H1 (cell line): Measurements from ENCODE around the gene ADD3. TPM values are rescaled to one million over a fixed set of nuclear protein-coding genes. Genes with fewer than 3 reads are reported as not detected.
A peak's percentile ranks its signal among the peaks of the same experiment; 100 is the strongest.

Experiments used
- CTCF ChIA-PET: fragments of 300-600 bp; sonication (Branson Sonifier 250); formaldehyde crosslinking; loops from one replicate; lab custom pipeline; 2021; ENCODE audit not compliant: partially characterized antibody; lab: Charles Lee
- POLR2A ChIA-PET: fragments of 300-600 bp; sonication (Branson Sonifier 250); formaldehyde crosslinking; loops from one replicate; lab custom pipeline; 2021; ENCODE audit warnings: inconsistent platforms; ENCODE audit not compliant: partially characterized antibody; lab: Charles Lee
- DNase-seq, 2 experiments: peaks; one replicate each; pipeline versions ENCODE4 v3.0.0 to v3.0.0-alpha.2; 2010 to 2022; ENCODE audit warnings: low spot score in 2 of 2, low read depth in 1 of 2, mixed read lengths in 1 of 2
- FAIRE-seq: peaks from 2 replicates; lab custom pipeline; 2011; peaks lifted over from hg19 to GRCh38; lab: Jason Lieb, UNC
- H2AFZ ChIP-seq: 2 replicates; pipeline ENCODE4 v1.8.1; 2012; ENCODE audit warnings: low read length, inconsistent platforms
- H2AK5ac ChIP-seq: 2 replicates; pipeline ENCODE4 v1.6.1; 2013; ENCODE audit warnings: low read depth, low read length
- H2BK120ac ChIP-seq: replicated peaks from 2 replicates; pipeline ENCODE3; 2013; ENCODE audit warnings: low read depth, low read length, inconsistent platforms
- H2BK12ac ChIP-seq: 2 replicates; pipeline ENCODE4 v1.6.1; 2013; ENCODE audit warnings: low read depth, low read length
- H2BK15ac ChIP-seq: 2 replicates; pipeline ENCODE4 v1.6.1; 2013; ENCODE audit warnings: low read length
- H2BK20ac ChIP-seq: 2 replicates; pipeline ENCODE4 v1.6.1; 2013; ENCODE audit warnings: low read length
- H2BK5ac ChIP-seq: 2 replicates; pipeline ENCODE4 v1.6.1; 2013; ENCODE audit warnings: low read depth, low read length
- H3K14ac ChIP-seq: 2 replicates; pipeline ENCODE4 v1.6.1; 2013; ENCODE audit warnings: inconsistent platforms; ENCODE audit not compliant: insufficient read length
- H3K18ac ChIP-seq: 2 replicates; pipeline ENCODE4 v1.6.1; 2013; ENCODE audit warnings: low read length; ENCODE audit errors: extremely low read depth
- H3K23ac ChIP-seq: 2 replicates; pipeline ENCODE4 v1.6.1; 2013; ENCODE audit warnings: inconsistent platforms; ENCODE audit not compliant: insufficient read length
- H3K23me2 ChIP-seq: 2 replicates; pipeline ENCODE4 v1.6.1; 2013; ENCODE audit warnings: low read depth, low read length
- H3K27ac ChIP-seq: 2 replicates; pipeline ENCODE4 v1.6.1; 2011; ENCODE audit warnings: low read depth, low read length, inconsistent platforms
- H3K27me3 ChIP-seq, 4 experiments: replicated peaks in 1 of 4; 1 replicate in 1 of 4; 2 replicates in 3 of 4; pipeline versions ENCODE4 v1.6.1 to v1.8.1; 2011 to 2013; ENCODE audit warnings: low read length in 3 of 4, mild to moderate bottlenecking in 3 of 4, inconsistent platforms in 2 of 4, mixed read lengths in 2 of 4, moderate library complexity in 1 of 4; ENCODE audit not compliant: control insufficient read depth in 3 of 4, insufficient read depth in 3 of 4; ENCODE audit errors: extremely low read depth in 1 of 4
- H3K36me3 ChIP-seq, 4 experiments: 2 replicates each; pipeline versions ENCODE4 v1.6.1 to v1.8.1; 2011 to 2013; ENCODE audit warnings: mild to moderate bottlenecking in 4 of 4, low read length in 3 of 4, moderate library complexity in 2 of 4, control low read depth in 1 of 4, inconsistent platforms in 1 of 4; ENCODE audit not compliant: insufficient read depth in 4 of 4, control insufficient read depth in 2 of 4
- H3K4ac ChIP-seq: replicated peaks from 2 replicates; pipeline ENCODE3; 2013; ENCODE audit warnings: low read length, low read depth, mixed read lengths, inconsistent platforms; ENCODE audit not compliant: insufficient read length
- H3K4me1 ChIP-seq, 4 experiments: replicated peaks in 1 of 4; 1 replicate in 1 of 4; 2 replicates in 3 of 4; pipeline versions ENCODE4 v1.6.1 to v1.8.1; 2011 to 2013; ENCODE audit warnings: low read length in 3 of 4, inconsistent platforms in 2 of 4, mixed read lengths in 1 of 4; ENCODE audit not compliant: insufficient read depth in 4 of 4, control insufficient read depth in 3 of 4
- H3K4me2 ChIP-seq, 2 experiments: 2 replicates each; pipeline versions ENCODE4 v1.6.1 to v1.8.1; 2011 to 2013; ENCODE audit warnings: low read depth in 2 of 2, low read length in 2 of 2, control low read depth in 1 of 2, inconsistent platforms in 1 of 2, mild to moderate bottlenecking in 1 of 2; ENCODE audit not compliant: insufficient read depth in 1 of 2
- H3K4me3 ChIP-seq, 4 experiments: fragments of 200-600, 300-600 bp in 1 of 4; sonication (generic), shearing (Covaris generic), sonication (Bioruptor Twin) in 1 of 4; 2 replicates each; pipeline versions ENCODE4 v1.5.1 to v1.8.1; 2011 to 2016; ENCODE audit warnings: low read length in 4 of 4, low read depth in 3 of 4, control low read depth in 2 of 4, inconsistent platforms in 2 of 4, mild to moderate bottlenecking in 2 of 4, mixed read lengths in 1 of 4, moderate library complexity in 1 of 4; ENCODE audit not compliant: insufficient read depth in 2 of 4; ENCODE audit errors: extremely low read depth in 1 of 4
- H3K56ac ChIP-seq: replicated peaks from 2 replicates; pipeline ENCODE3; 2013; ENCODE audit warnings: low read depth, mild to moderate bottlenecking, mixed read lengths, low read length, inconsistent platforms; ENCODE audit not compliant: insufficient read length
- H3K79me1 ChIP-seq: 2 replicates; pipeline ENCODE4 v1.6.1; 2013; ENCODE audit warnings: low read depth, low read length, control low read depth
- H3K79me2 ChIP-seq, 2 experiments: 2 replicates each; pipeline versions ENCODE4 v1.6.1 to v1.8.1; 2012 to 2013; ENCODE audit warnings: low read length in 2 of 2, mild to moderate bottlenecking in 2 of 2, inconsistent platforms in 1 of 2; ENCODE audit not compliant: insufficient read depth in 2 of 2, control insufficient read depth in 1 of 2
- H3K9ac ChIP-seq, 4 experiments: replicated peaks in 1 of 4; 1 replicate in 1 of 4; 2 replicates in 3 of 4; pipeline versions ENCODE4 v1.6.1 to v1.8.1; 2011 to 2013; ENCODE audit warnings: low read depth in 3 of 4, low read length in 3 of 4, control low read depth in 2 of 4, mild to moderate bottlenecking in 2 of 4, moderate library complexity in 2 of 4, inconsistent platforms in 1 of 4; ENCODE audit errors: extremely low read depth in 1 of 4
- H3K9me3 ChIP-seq, 2 experiments: 2 replicates each; pipeline versions ENCODE4 v1.6.1 to v1.8.1; 2012 to 2013; ENCODE audit warnings: mild to moderate bottlenecking in 2 of 2, moderate library complexity in 2 of 2, control low read depth in 1 of 2, inconsistent platforms in 1 of 2, low read depth in 1 of 2, low read length in 1 of 2, mixed read lengths in 1 of 2; ENCODE audit not compliant: insufficient read depth in 2 of 2
- H4K20me1 ChIP-seq, 2 experiments: replicated peaks in 1 of 2; 2 replicates each; pipeline versions ENCODE3 to v1.8.1; 2011 to 2013; ENCODE audit warnings: inconsistent platforms in 2 of 2, low read length in 2 of 2, mild to moderate bottlenecking in 1 of 2; ENCODE audit not compliant: insufficient read depth in 2 of 2, control insufficient read depth in 1 of 2
- H4K5ac ChIP-seq: 2 replicates; pipeline ENCODE4 v1.6.1; 2013; ENCODE audit warnings: low read length, low read depth, mixed read lengths, inconsistent platforms; ENCODE audit not compliant: insufficient read length
- H4K8ac ChIP-seq: 2 replicates; pipeline ENCODE4 v1.8.0; 2013; ENCODE audit warnings: mild to moderate bottlenecking, moderate library complexity, low read length, inconsistent platforms; ENCODE audit not compliant: insufficient read depth; ENCODE audit errors: extremely low read depth
- H4K91ac ChIP-seq: replicated peaks from 2 replicates; pipeline ENCODE3; 2013; ENCODE audit warnings: low read length, mixed read lengths, inconsistent platforms; ENCODE audit not compliant: insufficient read length
- BCL11A ChIP-seq, 2 experiments: IDR thresholded peaks; one replicate each; pipeline ENCODE4 v1.6.1; 2011; ENCODE audit warnings: low read depth in 2 of 2, low read length in 2 of 2, mild to moderate bottlenecking in 2 of 2
- EGR1 ChIP-seq: IDR thresholded peaks from 2 replicates; pipeline ENCODE4 v1.6.1; 2011; ENCODE audit warnings: low read depth, low read length, borderline replicate concordance
- KDM5A ChIP-seq: fragments of 200-600 bp; IDR thresholded peaks from 2 replicates; pipeline ENCODE4 v1.7.1; 2012; ENCODE audit warnings: mild to moderate bottlenecking, low read length, inconsistent platforms, mixed read lengths
- SUZ12 ChIP-seq: fragments of 200-600 bp; sonication (generic); IDR thresholded peaks from 2 replicates; pipeline ENCODE4 v1.6.1; 2012; ENCODE audit warnings: mild to moderate bottlenecking, inconsistent platforms, low read length, moderate library complexity, mixed read lengths
- TAF7 ChIP-seq: optimal IDR thresholded peaks from 2 replicates; pipeline ENCODE3; 2011; ENCODE audit warnings: low read depth, mild to moderate bottlenecking, inconsistent platforms, low read length, moderate library complexity, borderline replicate concordance
- TEAD4 ChIP-seq: IDR thresholded peaks from 2 replicates; pipeline ENCODE4 v1.6.1; 2012; ENCODE audit warnings: low read depth, low read length, inconsistent platforms, mixed read lengths
- WGBS, 2 experiments: shearing (Covaris generic) in 1 of 2; methylation state at CpG; one replicate each; pipeline versions ENCODE4 v1.1.6 to v1.1.7; 2013 to 2015; ENCODE audit warnings: low lambda C conversion rate in 2 of 2, mixed read lengths in 2 of 2, inconsistent platforms in 1 of 2, low coverage in 1 of 2, missing lambda C conversion rate in 1 of 2; ENCODE audit not compliant: insufficient replicate concordance in 2 of 2, insufficient coverage in 1 of 2, insufficient read length in 1 of 2; ENCODE audit errors: extremely low coverage in 1 of 2, missing lambda C conversion rate in 1 of 2; 5-methylcytosine and 5-hydroxymethylcytosine counted together
- polyA plus RNA-seq, 7 experiments: library from polyadenylated mRNA; depleted of rRNA in 3 of 7; stranded (reverse) in 5 of 7; unstranded in 2 of 7; fragments of >200 nt in 5 of 7; fragments of 200-250 nt in 2 of 7; gene quantifications; 1 replicate in 5 of 7; 2 replicates in 1 of 7; 4 replicates in 1 of 7; pipeline versions ENCODE4 v1.2.1 to v1.2.3, GENCODE V29; 2011 to 2013; ENCODE audit warnings: missing spikeins in 2 of 7, mixed read lengths in 2 of 7
- total RNA-seq: library from RNA; stranded (reverse); fragmentation: NEBNext Ultra II Directional; extraction: Animal tissue kit (Norgen Biotek cat#: 25700); gene quantifications from 2 replicates; pipeline ENCODE4 v1.2.1, GENCODE V29; 2021

The ADD3 gene
- total and polyA plus RNA-seq, 2 of the 8 experiments (the other 6 are each of a cell fraction or from before 2014, with no cell fraction given), result 44.7 to 85.6 TPM

DNA sequence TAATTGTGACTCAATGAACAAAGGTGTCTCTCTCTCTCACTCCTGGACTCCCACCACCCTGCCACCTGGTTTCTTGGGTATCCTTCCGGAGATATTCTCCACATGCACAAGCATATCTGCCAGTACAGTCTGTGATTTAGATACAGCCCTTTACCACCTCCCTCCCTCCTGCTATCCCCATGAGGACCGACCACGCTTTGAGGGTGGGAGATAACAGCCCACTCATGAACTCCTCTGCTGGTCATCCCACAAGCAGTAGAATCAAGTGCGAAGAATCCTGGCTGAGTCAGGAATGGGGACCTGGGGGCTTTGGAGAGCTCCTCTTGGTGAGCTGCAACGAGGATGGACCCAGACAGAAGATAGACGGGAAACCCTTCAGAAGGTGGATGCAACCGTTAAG, 171.4 kb downstream of the ADD3 start:
- Histone ChIP-seq H3K9ac (no peak overlapping the region), H3K4me1 (peaks cover 7 to 13% (median 11%) of the 10 kb centered on the region in 4 experiments), H2BK20ac (no peak overlapping the region), H3K56ac (no peak overlapping the region), H2BK120ac (no peak overlapping the region), H4K8ac (no peak overlapping the region), H3K79me2 (no peaks in the 10 kb centered on the region), H2AFZ (no peak overlapping the region), H2AK5ac (no peak overlapping the region), H4K5ac (no peak overlapping the region), H2BK12ac (no peak overlapping the region), H3K4me2 (no peak overlapping the region), H3K18ac (no peak overlapping the region), H3K27ac (no peak overlapping the region), H3K79me1 (no peaks in the 10 kb centered on the region), H3K14ac (no peak overlapping the region), H3K36me3 (no peaks in the 10 kb centered on the region), H2BK5ac (no peak overlapping the region), H3K23me2 (no peaks in the 10 kb centered on the region), H3K23ac (no peak overlapping the region), H3K4me3 (no peak overlapping the region; a peak in 1 of 8 replicates), H3K27me3 (peaks cover 0 to 33% (median 17%) of the 10 kb centered on the region in 4 experiments; a peak in 6 of 7 replicates), H3K4ac (no peak overlapping the region), H3K9me3 (no peaks in the 10 kb centered on the region), H4K20me1 (no peaks in the 10 kb centered on the region), H4K91ac (no peak overlapping the region), H2BK15ac (no peak overlapping the region)
- 88% methylated on average over 7 of the region's 7 CpGs; no CpG with 5 or more reads in 1 of the 2 experiments for WGBS, 2 experiments
- ChIA-PET POLR2A (interaction anchor here (1.0 kb wide), 1 partner anchor 12 kb away, joined by 5 read pairs; no protein-coding TSS in a partner anchor), CTCF (interaction anchor here (0.6 to 2.1 kb wide), 12 partner anchors 8 to 471 kb away, joined by 3 to 8 read pairs (median 3); partner anchors contain the start of gene MXI1)
- DNase-seq, result peak in 1 of 2 experiments; percentile 33
- TF ChIP-seq SUZ12, result no peak
- no peak for TF ChIP-seq TAF7
- no peak for TF ChIP-seq EGR1
- no peak for TF ChIP-seq BCL11A (IDR thresholded peaks at IDR 0.05; ENCODE audit: low read depth in 2 of 2, low read length in 2 of 2)
- no peak for TF ChIP-seq TEAD4
- TF ChIP-seq KDM5A, result no peak
- no peak for FAIRE-seq
